Gastroesophageal sphincter (tissue), 3 donors: ENCODE measurements around the gene FLYWCH1.

Experiments
- CTCF ChIP-seq, 4 experiments: fragments of 200-600 bp in 2 of 4; fragments of 450-650 bp in 2 of 4; sonication (generic) in 1 of 4; IDR thresholded peaks; one replicate each; pipeline ENCODE4 v1.5.1; 2017 to 2019; ENCODE audit warnings: antibody characterized with exemption in 4 of 4, mild to moderate bottlenecking in 2 of 4, moderate library complexity in 2 of 4
- EP300 ChIP-seq: sonication (generic); formaldehyde crosslinking; IDR thresholded peaks from one replicate; pipeline ENCODE4 v1.6.1; 2017; ENCODE audit warnings: antibody characterized with exemption, mild to moderate bottlenecking

- TF ChIP-seq CTCF (IDR thresholded peaks at IDR 0.05) = peak in 3 of 4 experiments; percentile 89 to 98 (median 90)
- TF ChIP-seq EP300 = no peak
Observed at GRCh38 chr16:2983706-2984136, 72.0 kb downstream of the FLYWCH1 start.
